ENCODE measurements around the gene CHAT. TPM values are rescaled to one million over a fixed set of nuclear protein-coding genes. Genes with fewer than 3 reads are reported as not detected.
A peak's percentile ranks its signal among the peaks of the same experiment; 100 is the strongest.

CHAT gene
- polyA plus RNA-seq, 2 of the 4 experiments (the other 2 are of a cell fraction), result not detected

DNA sequence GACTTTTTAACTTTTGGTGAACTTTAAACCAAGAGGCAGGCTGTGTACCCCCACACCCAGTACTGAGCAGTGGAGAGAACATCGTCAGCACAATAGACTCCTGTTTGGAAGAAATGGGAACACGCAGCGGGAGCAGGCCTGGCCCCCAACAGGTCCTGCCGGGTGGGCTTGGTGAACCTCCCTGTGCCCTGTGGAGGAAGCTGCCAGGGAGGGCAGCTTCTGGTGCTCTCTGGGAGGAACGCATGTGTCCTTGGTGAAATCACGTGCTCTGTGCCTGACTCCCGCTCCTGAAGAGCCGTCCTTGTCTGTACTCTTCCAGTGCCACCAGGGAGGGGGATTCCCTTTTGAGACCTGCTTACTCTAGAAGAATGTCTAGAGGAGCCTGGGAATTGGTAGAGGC is 31.6 kb downstream of the CHAT start:
- Histone ChIP-seq H3K4me1 (no peaks in the 10 kb centered on the region), H3K4me2 (no peak overlapping the region), H3K27ac (no peak overlapping the region), H3K4me3 (no peak overlapping the region), H3K9me3 (no peaks in the 10 kb centered on the region)
- TF ChIP-seq TP53 (CRISPR knock-in tag; IDR thresholded peaks at IDR 0.05), result no peak
- TF ChIP-seq, protein P1, sequence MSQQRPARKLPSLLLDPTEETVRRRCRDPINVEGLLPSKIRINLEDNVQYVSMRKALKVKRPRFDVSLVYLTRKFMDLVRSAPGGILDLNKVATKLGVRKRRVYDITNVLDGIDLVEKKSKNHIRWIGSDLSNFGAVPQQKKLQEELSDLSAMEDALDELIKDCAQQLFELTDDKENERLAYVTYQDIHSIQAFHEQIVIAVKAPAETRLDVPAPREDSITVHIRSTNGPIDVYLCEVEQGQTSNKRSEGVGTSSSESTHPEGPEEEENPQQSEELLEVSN (IDR thresholded peaks at IDR 0.05; ENCODE audit: borderline replicate concordance, low read depth), result no peak
- ChIA-PET POLR2A (no interaction called here), CTCF (interaction anchor here (0.6 kb wide), 1 partner anchor 809 kb away, joined by 3 read pairs; no protein-coding TSS in a partner anchor)
- ATAC-seq (no peak), FAIRE-seq (no peak), DNase-seq (ENCODE audit: low read depth in 1 of 2, low spot score in 1 of 2) (no peak)
- WGBS (ENCODE audit: missing lambda C conversion rate), result 28% methylated on average over 8 of the region's 8 CpGs

DNA sequence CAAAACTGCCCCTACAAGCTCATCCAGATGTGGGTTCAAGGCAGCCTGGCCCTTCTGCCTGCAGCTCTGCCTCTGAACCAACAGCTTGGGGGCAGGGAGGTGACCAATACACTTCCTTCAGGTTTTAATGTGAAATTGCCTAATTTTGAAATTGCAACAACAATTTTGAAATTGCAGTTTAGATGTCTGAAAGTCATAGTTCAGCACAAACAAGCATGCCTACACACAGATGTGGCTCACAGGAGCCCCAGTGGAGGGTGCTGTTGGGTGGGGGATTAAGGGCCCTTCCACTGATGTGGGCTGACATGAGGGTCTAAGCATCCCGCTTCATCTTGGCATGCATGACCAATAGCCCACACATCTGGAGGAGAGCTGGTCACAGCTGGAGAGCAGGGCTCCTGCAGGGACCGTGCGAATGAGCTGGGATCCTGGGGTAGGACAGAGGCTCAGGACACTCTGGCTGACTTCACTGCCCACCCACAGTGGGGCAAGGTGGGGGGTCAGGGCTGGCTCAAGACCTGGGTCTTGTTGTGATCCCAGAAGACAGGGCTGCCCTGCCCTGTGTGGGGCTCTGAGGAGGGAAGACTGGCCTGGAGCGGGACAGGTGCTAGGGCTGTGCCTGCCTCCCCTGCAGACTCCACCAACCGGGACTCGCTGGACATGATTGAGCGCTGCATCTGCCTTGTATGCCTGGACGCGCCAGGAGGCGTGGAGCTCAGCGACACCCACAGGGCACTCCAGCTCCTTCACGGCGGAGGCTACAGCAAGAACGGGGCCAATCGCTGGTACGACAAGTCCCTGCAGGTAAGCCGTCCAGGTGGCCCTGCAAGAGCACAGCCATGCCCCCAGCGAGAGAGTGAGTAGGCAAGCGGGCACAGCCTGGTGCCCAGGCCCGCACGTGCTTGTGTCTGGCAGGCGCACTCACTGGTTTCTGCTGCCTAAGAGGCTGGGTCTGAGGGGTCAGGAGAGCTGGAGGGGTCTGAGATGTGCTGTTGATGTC is 32.3 kb downstream of the CHAT start:
- no peak for FAIRE-seq
- Histone ChIP-seq H3K4me1 (no peaks in the 10 kb centered on the region), H3K4me3 (no peak overlapping the region), H3K27ac (no peak overlapping the region), H3K9me3 (no peaks in the 10 kb centered on the region), H3K4me2 (no peak overlapping the region)
- ChIA-PET POLR2A (no interaction called here), CTCF (no interaction called here)
- WGBS (ENCODE audit: missing lambda C conversion rate), result 48% methylated on average over 12 of the region's 22 CpGs
- TF ChIP-seq FOSL2 (IDR thresholded peaks at IDR 0.05), result no peak
- TF ChIP-seq FOSL2 (CRISPR knock-in tag; IDR thresholded peaks at IDR 0.05), result no peak
- no peak for TF ChIP-seq RNF2 (IDR thresholded peaks at IDR 0.05; ENCODE audit: borderline replicate concordance, low read depth)
- TF ChIP-seq HOXB5 (CRISPR knock-in tag; IDR thresholded peaks at IDR 0.05), result no peak
- TF ChIP-seq SREBF2 (IDR thresholded peaks at IDR 0.05), result no peak
- no peak for TF ChIP-seq ZFP36 (IDR thresholded peaks at IDR 0.05; ENCODE audit: borderline replicate concordance, partially characterized antibody)
- TF ChIP-seq, protein P1 (IDR thresholded peaks at IDR 0.05; ENCODE audit: borderline replicate concordance, low read depth), result no peak
- no peak for DNase-seq (ENCODE audit: low read depth in 1 of 2, low spot score in 1 of 2)
- ATAC-seq, result peak in 1 of 2 experiments; percentile 34; a peak in 4 of 6 replicates

DNA sequence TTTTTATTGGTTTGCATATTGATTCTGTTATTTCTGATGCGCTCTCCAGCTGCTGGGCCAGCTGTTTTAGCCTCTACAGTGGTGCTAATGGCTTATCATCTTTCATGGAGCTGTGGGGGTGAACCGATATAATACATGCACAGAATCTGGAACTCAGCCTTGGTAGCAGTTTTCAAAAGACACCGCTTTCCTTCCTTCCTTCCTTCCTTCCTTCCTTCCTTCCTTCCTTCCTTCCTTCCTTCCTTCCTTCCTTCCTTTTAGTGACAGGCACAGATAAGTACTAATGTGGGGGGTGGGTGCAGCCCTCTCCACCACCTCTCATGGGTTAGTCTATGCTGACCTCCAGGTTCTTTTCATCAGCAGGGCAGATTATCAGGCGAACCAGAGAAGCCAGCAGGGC is 33.7 kb downstream of the CHAT start:
- no peak overlapping the region for H3K27ac ChIP-seq
- H3K4me3 ChIP-seq, result no peak overlapping the region
- H3K9me3 ChIP-seq, result no peaks in the 10 kb centered on the region
- H3K4me1 ChIP-seq, result no peaks in the 10 kb centered on the region
- ATAC-seq, result no peak
- H3K4me2 ChIP-seq, result no peak overlapping the region
- FAIRE-seq, result no peak
- WGBS (ENCODE audit: missing lambda C conversion rate), result 33% methylated on average over 4 of the region's 4 CpGs
- ChIA-PET CTCF (no interaction called here), POLR2A (no interaction called here)
- no peak for DNase-seq (ENCODE audit: low read depth in 1 of 2, low spot score in 1 of 2)
- TF ChIP-seq, protein P1 (IDR thresholded peaks at IDR 0.05; ENCODE audit: borderline replicate concordance, low read depth), result no peak
- TF ChIP-seq, protein P2, sequence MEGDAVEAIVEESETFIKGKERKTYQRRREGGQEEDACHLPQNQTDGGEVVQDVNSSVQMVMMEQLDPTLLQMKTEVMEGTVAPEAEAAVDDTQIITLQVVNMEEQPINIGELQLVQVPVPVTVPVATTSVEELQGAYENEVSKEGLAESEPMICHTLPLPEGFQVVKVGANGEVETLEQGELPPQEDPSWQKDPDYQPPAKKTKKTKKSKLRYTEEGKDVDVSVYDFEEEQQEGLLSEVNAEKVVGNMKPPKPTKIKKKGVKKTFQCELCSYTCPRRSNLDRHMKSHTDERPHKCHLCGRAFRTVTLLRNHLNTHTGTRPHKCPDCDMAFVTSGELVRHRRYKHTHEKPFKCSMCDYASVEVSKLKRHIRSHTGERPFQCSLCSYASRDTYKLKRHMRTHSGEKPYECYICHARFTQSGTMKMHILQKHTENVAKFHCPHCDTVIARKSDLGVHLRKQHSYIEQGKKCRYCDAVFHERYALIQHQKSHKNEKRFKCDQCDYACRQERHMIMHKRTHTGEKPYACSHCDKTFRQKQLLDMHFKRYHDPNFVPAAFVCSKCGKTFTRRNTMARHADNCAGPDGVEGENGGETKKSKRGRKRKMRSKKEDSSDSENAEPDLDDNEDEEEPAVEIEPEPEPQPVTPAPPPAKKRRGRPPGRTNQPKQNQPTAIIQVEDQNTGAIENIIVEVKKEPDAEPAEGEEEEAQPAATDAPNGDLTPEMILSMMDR (IDR thresholded peaks at IDR 0.05), result no peak
- TF ChIP-seq, protein P3, sequence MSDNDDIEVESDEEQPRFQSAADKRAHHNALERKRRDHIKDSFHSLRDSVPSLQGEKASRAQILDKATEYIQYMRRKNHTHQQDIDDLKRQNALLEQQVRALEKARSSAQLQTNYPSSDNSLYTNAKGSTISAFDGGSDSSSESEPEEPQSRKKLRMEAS (IDR thresholded peaks at IDR 0.05), result no peak
- no peak for TF ChIP-seq NFE2L2 (conservative IDR thresholded peaks at IDR 0.05; ENCODE audit: low read length)
- TF ChIP-seq MAFK (IDR thresholded peaks at IDR 0.05; ENCODE audit: partially characterized antibody), result no peak
- TF ChIP-seq GATA3 (IDR thresholded peaks at IDR 0.05; ENCODE audit: borderline replicate concordance), result no peak
- TF ChIP-seq MYC (IDR thresholded peaks at IDR 0.05; ENCODE audit: borderline replicate concordance, low read length), result no peak
- no peak for TF ChIP-seq RCOR1 (IDR thresholded peaks at IDR 0.05; ENCODE audit: low read depth, low read length)
- TF ChIP-seq CBX8 (IDR thresholded peaks at IDR 0.05), result no peak
- no peak for TF ChIP-seq CBX2 (IDR thresholded peaks at IDR 0.05; ENCODE audit: borderline replicate concordance, low read depth)
- TF ChIP-seq HOXB13 (CRISPR knock-in tag; IDR thresholded peaks at IDR 0.05; ENCODE audit: low read depth), result no peak
- TF ChIP-seq CHD2 (IDR thresholded peaks at IDR 0.05; ENCODE audit: low read length, partially characterized antibody), result no peak
- TF ChIP-seq, protein P4, sequence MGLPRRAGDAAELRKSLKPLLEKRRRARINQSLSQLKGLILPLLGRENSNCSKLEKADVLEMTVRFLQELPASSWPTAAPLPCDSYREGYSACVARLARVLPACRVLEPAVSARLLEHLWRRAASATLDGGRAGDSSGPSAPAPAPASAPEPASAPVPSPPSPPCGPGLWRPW (IDR thresholded peaks at IDR 0.05), result no peak
- no peak for TF ChIP-seq PHF8 (IDR thresholded peaks at IDR 0.05; ENCODE audit: borderline replicate concordance, low read depth)

Data from A549 (cell line).